ENCODE measurements around the gene EXOC7. TPM values are rescaled to one million over a fixed set of nuclear protein-coding genes. Genes with fewer than 3 reads are reported as not detected.

Gene EXOC7
- total and polyA plus RNA-seq, 2 of the 4 experiments (the other 2 are of a cell fraction) = 85.9 to 118 TPM

DNA sequence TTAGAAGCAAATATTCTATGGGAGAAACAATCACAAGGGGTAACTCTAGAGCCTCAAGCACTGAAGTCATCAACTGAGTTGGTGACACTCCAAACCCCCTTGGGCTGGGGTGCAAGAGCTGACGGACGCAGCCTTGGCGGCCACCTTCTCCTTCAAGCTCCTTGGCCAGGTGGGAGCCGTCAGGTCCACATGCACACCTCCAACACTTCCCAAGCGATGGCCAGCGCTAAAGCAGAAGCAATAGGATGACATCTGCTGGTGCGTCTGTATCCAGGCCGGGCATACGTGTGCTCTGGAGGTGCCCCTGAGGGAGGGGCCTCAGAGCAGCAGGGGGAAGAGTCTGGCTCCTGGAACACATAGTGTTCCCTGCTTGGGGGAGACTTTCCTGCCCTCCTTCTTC is 49.6 kb upstream of the EXOC7 start (continued):
- no peak for TF ChIP-seq CHD1 (IDR thresholded peaks at IDR 0.05; ENCODE audit: low read depth, low read length)
- TF ChIP-seq FOS (IDR thresholded peaks at IDR 0.05; ENCODE audit: low read depth, low read length) = no peak
- TF ChIP-seq MXI1 (IDR thresholded peaks at IDR 0.05; ENCODE audit: borderline replicate concordance, low read depth, low read length) = no peak
- no peak for TF ChIP-seq SMC3 (IDR thresholded peaks at IDR 0.05; ENCODE audit: low read depth, low read length)
- TF ChIP-seq RCOR1 (IDR thresholded peaks at IDR 0.05; ENCODE audit: insufficient replicate concordance, low read length) = no peak
- no peak for TF ChIP-seq POLR2A (IDR thresholded peaks at IDR 0.05; ENCODE audit: low read depth, low read length)

DNA sequence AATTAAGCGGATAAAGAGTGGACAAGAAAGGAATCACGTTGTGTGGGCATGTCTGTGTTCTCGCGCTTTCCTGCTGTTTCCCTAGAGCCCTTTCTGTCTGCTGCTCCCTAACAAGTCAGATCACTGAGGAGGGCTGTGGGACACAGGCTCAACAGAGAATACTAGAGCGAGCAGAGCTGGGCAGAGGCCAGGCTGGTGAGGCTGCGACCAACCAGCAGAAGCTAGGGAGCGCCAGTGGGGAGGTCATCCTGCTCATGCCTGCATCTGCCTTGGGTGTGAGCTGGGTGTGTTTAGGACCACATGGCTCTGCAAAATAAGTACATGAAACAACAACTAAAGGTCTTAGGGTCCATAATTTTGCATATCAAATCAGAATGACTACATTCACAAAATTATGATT is 49.0 kb upstream of the EXOC7 start:
- Histone ChIP-seq H3K4me1 (ENCODE audit: control insufficient read depth, insufficient read depth, low read length) (no peaks in the 10 kb centered on the region; the same call in 1 of the 2 replicates), H3K27ac (ENCODE audit: insufficient read depth, low read length) (no peak overlapping the region), H4K20me1 (ENCODE audit: insufficient read depth, low read length) (no peaks in the 10 kb centered on the region), H3K4me2 (ENCODE audit: low read depth, low read length) (no peak overlapping the region), H4K8ac (ENCODE audit: low read depth in 2 of 2, low read length in 2 of 2) (no peak overlapping the region), H2BK15ac (ENCODE audit: low read depth, low read length) (no peak overlapping the region), H4K5ac (ENCODE audit: low read depth, low read length) (no peak overlapping the region), H2AK5ac (ENCODE audit: low read depth, low read length) (no peak overlapping the region), H3K36me3 (ENCODE audit: control insufficient read depth, insufficient read depth, low read length) (no peaks in the 10 kb centered on the region), H3K4me3 (ENCODE audit: insufficient read depth, low read depth, low read length) (no peak overlapping the region), H2AK9ac (replicated peaks; ENCODE audit: low read depth, low read length, poor library complexity) (no peak overlapping the region), H3K9ac (ENCODE audit: low read depth, low read length) (no peak overlapping the region), H3K27me3 (ENCODE audit: control insufficient read depth, insufficient read depth, low read length) (peaks cover 5% of the 10 kb centered on the region), H3K23ac (ENCODE audit: low read depth, low read length) (no peak overlapping the region), H3K14ac (replicated peaks; ENCODE audit: low read depth, low read length) (no peak overlapping the region), H2BK20ac (ENCODE audit: low read depth, low read length) (no peak overlapping the region), H3K9me1 (ENCODE audit: insufficient read depth, low read length) (no peaks in the 10 kb centered on the region; the same call in 1 of the 2 replicates), H2AFZ (replicated peaks; ENCODE audit: low read length, poor library complexity) (no peak overlapping the region), H3K79me1 (ENCODE audit: low read depth in 1 of 2, low read length in 2 of 2) (no peaks in the 10 kb centered on the region), H2BK5ac (ENCODE audit: low read depth, low read length, poor library complexity, severe bottlenecking) (no peak overlapping the region), H2BK120ac (ENCODE audit: low read depth, low read length) (no peak overlapping the region), H4K91ac (ENCODE audit: insufficient read depth, low read depth, low read length) (no peak overlapping the region), H3K9me3 (ENCODE audit: control insufficient read depth, insufficient read depth, low read length) (no peaks in the 10 kb centered on the region), H3K4ac (ENCODE audit: low read depth, low read length) (no peak overlapping the region), H3K56ac (ENCODE audit: extremely low read depth, insufficient read depth, low read length) (no peak overlapping the region), H3K18ac (ENCODE audit: low read depth, low read length) (no peak overlapping the region)
- dilution Hi-C loops (cut with HindIII; ENCODE audit: low sequenced_read_pairs, unreplicated experiment) = no loop called here
- BruUV-seq (replicated peaks) = no TSS peak
- intact Hi-C loops (cut with micrococcal nuclease) = no loop called here
- ChIA-PET POLR2A (ENCODE audit: unreplicated experiment) (no interaction called here), CTCF (no interaction called here)
- DNase-seq = no peak
- ATAC-seq (ENCODE audit: low read depth) = no peak
- 85% methylated on average over 6 of the region's 7 CpGs; no CpG with 5 or more reads in 1 of the 2 experiments for WGBS, 2 experiments (ENCODE audit: extremely low coverage in 2 of 2, insufficient read length in 1 of 2)
- TF ChIP-seq, protein P1, sequence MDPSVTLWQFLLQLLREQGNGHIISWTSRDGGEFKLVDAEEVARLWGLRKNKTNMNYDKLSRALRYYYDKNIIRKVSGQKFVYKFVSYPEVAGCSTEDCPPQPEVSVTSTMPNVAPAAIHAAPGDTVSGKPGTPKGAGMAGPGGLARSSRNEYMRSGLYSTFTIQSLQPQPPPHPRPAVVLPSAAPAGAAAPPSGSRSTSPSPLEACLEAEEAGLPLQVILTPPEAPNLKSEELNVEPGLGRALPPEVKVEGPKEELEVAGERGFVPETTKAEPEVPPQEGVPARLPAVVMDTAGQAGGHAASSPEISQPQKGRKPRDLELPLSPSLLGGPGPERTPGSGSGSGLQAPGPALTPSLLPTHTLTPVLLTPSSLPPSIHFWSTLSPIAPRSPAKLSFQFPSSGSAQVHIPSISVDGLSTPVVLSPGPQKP (IDR thresholded peaks at IDR 0.05; ENCODE audit: borderline replicate concordance, low read depth, low read length) = no peak
- TF ChIP-seq MAFK (IDR thresholded peaks at IDR 0.05; ENCODE audit: low read depth, low read length) (no peak), SMC3 (IDR thresholded peaks at IDR 0.05; ENCODE audit: low read depth, low read length) (no peak), FOS (IDR thresholded peaks at IDR 0.05; ENCODE audit: low read depth, low read length) (no peak), MAZ (IDR thresholded peaks at IDR 0.05; ENCODE audit: borderline replicate concordance, low read depth, low read length) (no peak), MXI1 (IDR thresholded peaks at IDR 0.05; ENCODE audit: borderline replicate concordance, low read depth, low read length) (no peak), RFX5 (IDR thresholded peaks at IDR 0.05; ENCODE audit: low read depth, low read length) (no peak)
- TF ChIP-seq, protein P2, sequence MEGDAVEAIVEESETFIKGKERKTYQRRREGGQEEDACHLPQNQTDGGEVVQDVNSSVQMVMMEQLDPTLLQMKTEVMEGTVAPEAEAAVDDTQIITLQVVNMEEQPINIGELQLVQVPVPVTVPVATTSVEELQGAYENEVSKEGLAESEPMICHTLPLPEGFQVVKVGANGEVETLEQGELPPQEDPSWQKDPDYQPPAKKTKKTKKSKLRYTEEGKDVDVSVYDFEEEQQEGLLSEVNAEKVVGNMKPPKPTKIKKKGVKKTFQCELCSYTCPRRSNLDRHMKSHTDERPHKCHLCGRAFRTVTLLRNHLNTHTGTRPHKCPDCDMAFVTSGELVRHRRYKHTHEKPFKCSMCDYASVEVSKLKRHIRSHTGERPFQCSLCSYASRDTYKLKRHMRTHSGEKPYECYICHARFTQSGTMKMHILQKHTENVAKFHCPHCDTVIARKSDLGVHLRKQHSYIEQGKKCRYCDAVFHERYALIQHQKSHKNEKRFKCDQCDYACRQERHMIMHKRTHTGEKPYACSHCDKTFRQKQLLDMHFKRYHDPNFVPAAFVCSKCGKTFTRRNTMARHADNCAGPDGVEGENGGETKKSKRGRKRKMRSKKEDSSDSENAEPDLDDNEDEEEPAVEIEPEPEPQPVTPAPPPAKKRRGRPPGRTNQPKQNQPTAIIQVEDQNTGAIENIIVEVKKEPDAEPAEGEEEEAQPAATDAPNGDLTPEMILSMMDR (conservative IDR thresholded peaks at IDR 0.05; ENCODE audit: low read depth, low read length) = no peak
- in situ Hi-C loops (cut with MboI; ENCODE audit: low sequenced_read_pairs) = no loop called here

All from IMR-90 (cell line).